Uterus (tissue), 4 donors: ENCODE results near the gene CREM. TPM values are rescaled to one million over a fixed set of nuclear protein-coding genes. Genes with fewer than 3 reads are reported as not detected.

Experiments used
- DNase-seq, 2 donors: peaks; one replicate each; pipeline ENCODE4 v3.0.0-alpha.2; 2019 to 2020
- H3K27ac ChIP-seq, 2 donors: fragments of 200-600 bp; sonication (generic); 1 replicate in 1 of 2; 2 replicates in 1 of 2; pipeline ENCODE4 v1.5.1; 2016 to 2018
- H3K27me3 ChIP-seq, 2 donors: fragments of 200-600 bp; sonication (generic); one replicate each; pipeline ENCODE4 v1.5.1; 2018 to 2019; ENCODE audit warnings: control low read depth in 1 of 2
- H3K36me3 ChIP-seq, 2 donors: fragments of 200-600 bp; sonication (generic); one replicate each; pipeline ENCODE4 v1.5.1; 2019; ENCODE audit warnings: control low read depth in 1 of 2
- H3K4me1 ChIP-seq, 2 donors: fragments of 200-600 bp; sonication (generic); one replicate each; pipeline ENCODE4 v1.5.1; 2018 to 2019; ENCODE audit warnings: control low read depth in 1 of 2
- H3K4me3 ChIP-seq, 2 donors: fragments of 200-600 bp; sonication (generic); 1 replicate in 1 of 2; 2 replicates in 1 of 2; pipeline ENCODE4 v1.5.1; 2018 to 2019; ENCODE audit warnings: mild to moderate bottlenecking in 1 of 2
- H3K9me3 ChIP-seq, 2 donors: fragments of 200-600 bp; sonication (generic); one replicate each; pipeline ENCODE4 v1.5.1; 2019; ENCODE audit warnings: control low read depth in 1 of 2
- CTCF ChIP-seq, 4 experiments: fragments of 200-600 bp in 2 of 4; fragments of 450-650 bp in 2 of 4; sonication (generic) in 2 of 4; IDR thresholded peaks; one replicate each; pipeline ENCODE4 v1.5.1; 2016 to 2019; ENCODE audit warnings: antibody characterized with exemption in 4 of 4, mild to moderate bottlenecking in 2 of 4, moderate library complexity in 1 of 4
- POLR2A ChIP-seq, 2 donors: fragments of 450-650 bp; IDR thresholded peaks; one replicate each; pipeline ENCODE4 v1.6.1; 2016; ENCODE audit warnings: antibody characterized with exemption in 2 of 2, mild to moderate bottlenecking in 1 of 2, moderate library complexity in 1 of 2
- intact Hi-C: fragments of 100-400 bp; cut with DNase I; formaldehyde crosslinking; loops from one replicate; pipeline ENCODE4 v1.15.1; 2023; ENCODE audit warnings: low total_unique reads
- total RNA-seq, 4 donors: library from RNA; depleted of rRNA in 3 of 4; stranded (reverse); fragments of >200 nt in 3 of 4; gene quantifications; one replicate each; pipeline versions ENCODE4 v1.1.0 to v1.2.4, GENCODE V29; 2014 to 2023
- donor health status: DM: yes; HTN: yes; CAD: no.

The CREM gene
- total RNA-seq, 4 donors from 2014 or later = 35.3 to 183 (median 57.0) TPM

DNA sequence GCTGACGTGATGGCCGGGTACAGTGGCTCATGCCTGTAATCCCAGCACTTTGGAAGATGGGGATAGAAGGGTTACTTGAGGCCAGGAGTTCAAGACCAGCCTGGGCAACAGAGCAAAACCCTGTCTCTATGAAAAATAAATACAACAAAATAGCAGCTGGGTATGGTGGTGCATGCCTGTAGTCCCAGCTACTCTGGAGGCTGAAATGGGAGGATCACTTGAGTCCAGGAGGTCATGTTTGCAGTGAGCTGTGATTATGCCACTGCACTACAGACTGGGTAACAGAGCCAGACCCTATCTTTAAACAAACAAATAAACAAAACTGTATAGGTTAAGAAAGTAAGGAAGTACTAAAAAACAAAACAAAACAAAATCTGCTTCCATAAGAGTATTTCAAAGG lies 30.3 kb upstream of the CREM start:
- Histone ChIP-seq H3K4me3 (no peak overlapping the region), H3K27ac (no peak overlapping the region), H3K4me1 (no peaks in the 10 kb centered on the region), H3K36me3 (no peaks in the 10 kb centered on the region), H3K27me3 (no peaks in the 10 kb centered on the region), H3K9me3 (no peaks in the 10 kb centered on the region)
- no peak for DNase-seq
- no peak for TF ChIP-seq CTCF (IDR thresholded peaks at IDR 0.05)
- TF ChIP-seq POLR2A (IDR thresholded peaks at IDR 0.05) = no peak
- intact Hi-C loops = no loop called here

GRCh38 chr10:35097510-35097909 lies 29.1 kb upstream of the CREM start:
- no peak overlapping the region for H3K4me3 ChIP-seq
- TF ChIP-seq CTCF (IDR thresholded peaks at IDR 0.05) (no peak), POLR2A (IDR thresholded peaks at IDR 0.05) (no peak)
- intact Hi-C loops = no loop called here
- no peaks in the 10 kb centered on the region for H3K27me3 ChIP-seq
- H3K27ac ChIP-seq = no peak overlapping the region
- no peaks in the 10 kb centered on the region for H3K4me1 ChIP-seq
- H3K36me3 ChIP-seq = no peaks in the 10 kb centered on the region
- no peak for DNase-seq
- H3K9me3 ChIP-seq = no peaks in the 10 kb centered on the region

- no peaks in the 10 kb centered on the region for H3K9me3 ChIP-seq
- H3K36me3 ChIP-seq = no peaks in the 10 kb centered on the region
- H3K27ac ChIP-seq = no peak overlapping the region
- H3K27me3 ChIP-seq = no peaks in the 10 kb centered on the region
- H3K4me1 ChIP-seq = no peaks in the 10 kb centered on the region
- no peak for DNase-seq
- no peak overlapping the region for H3K4me3 ChIP-seq
- TF ChIP-seq CTCF (IDR thresholded peaks at IDR 0.05) (no peak), POLR2A (IDR thresholded peaks at IDR 0.05) (no peak)
- intact Hi-C loops = no loop called here
Observed at GRCh38 chr10:35103882-35104281, 22.8 kb upstream of the CREM start.

DNA sequence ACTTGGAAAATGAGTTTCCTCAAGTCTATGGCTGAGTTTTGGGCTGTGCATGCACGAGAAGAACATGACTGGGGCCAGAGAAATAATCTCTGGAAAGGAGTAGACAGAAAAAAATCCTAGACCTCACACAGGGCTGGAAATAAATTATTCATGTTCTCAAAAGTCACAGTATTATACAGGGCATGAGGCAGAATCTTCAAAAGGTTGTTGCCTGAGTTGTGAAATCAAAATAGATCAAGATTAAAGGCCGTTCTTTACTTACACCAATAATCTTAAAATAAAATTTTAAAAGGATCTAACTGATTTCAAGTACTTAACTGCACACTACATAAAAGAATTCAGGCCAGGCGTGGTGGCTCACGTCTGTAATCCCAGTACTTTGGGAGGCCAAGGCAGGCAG lies 14.1 kb upstream of the CREM start:
- H3K36me3 ChIP-seq = no peaks in the 10 kb centered on the region
- H3K4me1 ChIP-seq = no peaks in the 10 kb centered on the region
- H3K4me3 ChIP-seq = no peak overlapping the region
- H3K27ac ChIP-seq = no peak overlapping the region
- no peak for DNase-seq
- TF ChIP-seq CTCF (IDR thresholded peaks at IDR 0.05) (no peak), POLR2A (IDR thresholded peaks at IDR 0.05) (no peak)
- no peaks in the 10 kb centered on the region for H3K9me3 ChIP-seq
- intact Hi-C loops = no loop called here
- no peaks in the 10 kb centered on the region for H3K27me3 ChIP-seq

DNA sequence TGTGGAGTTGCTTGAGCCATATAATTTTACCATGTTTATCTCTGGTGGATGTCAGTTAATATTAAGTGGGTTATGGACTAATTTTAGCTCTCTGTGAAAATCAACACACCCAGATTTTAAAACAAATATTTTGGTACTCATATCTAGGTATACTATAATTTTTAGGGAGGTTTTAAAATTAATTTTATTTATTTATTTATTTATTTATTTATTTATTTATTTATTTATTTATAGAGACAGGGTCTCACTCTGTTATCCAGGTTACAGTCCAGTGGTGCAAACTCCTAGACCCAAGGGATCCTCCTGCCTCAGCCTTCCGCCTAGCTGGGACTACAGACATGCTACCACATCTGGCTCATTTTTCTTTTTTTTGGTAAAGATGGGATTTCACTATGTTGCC lies 7.3 kb upstream of the CREM start:
- H3K36me3 ChIP-seq = no peaks in the 10 kb centered on the region
- H3K27me3 ChIP-seq = no peaks in the 10 kb centered on the region
- H3K4me3 ChIP-seq = no peak overlapping the region
- no peaks in the 10 kb centered on the region for H3K9me3 ChIP-seq
- no peak for DNase-seq
- intact Hi-C loops = no loop called here
- H3K4me1 ChIP-seq = no peaks in the 10 kb centered on the region
- no peak overlapping the region for H3K27ac ChIP-seq
- no peak for TF ChIP-seq POLR2A (IDR thresholded peaks at IDR 0.05)
- no peak for TF ChIP-seq CTCF (IDR thresholded peaks at IDR 0.05)
